Measurements from ENCODE around the gene FGF22.
"Not testable (repeated sequence)": the region's sequence is repeated elsewhere in the genome, so short reads cannot be mapped to it uniquely, and the experiment has no call there.

FGF22 gene

GRCh38 chr19:612941-613340 lies 26.7 kb upstream of the FGF22 start:
- no peak for TF ChIP-seq POLR2A (IDR thresholded peaks at IDR 0.05; ENCODE audit: low read depth, low read length)
- DNase-seq (ENCODE audit: insufficient read length, low spot score) (no peak), FAIRE-seq (no peak)

- no peak for TF ChIP-seq POLR2A (IDR thresholded peaks at IDR 0.05; ENCODE audit: low read depth, low read length)
- FAIRE-seq (no peak), DNase-seq (ENCODE audit: insufficient read length, low spot score) (no peak)
These were observed 25.7 kb upstream of the FGF22 start for GRCh38 chr19:613732-614567.

GRCh38 chr19:615619-616018 lies 24.1 kb upstream of the FGF22 start:
- TF ChIP-seq POLR2A (IDR thresholded peaks at IDR 0.05; ENCODE audit: low read depth, low read length): no peak
- DNase-seq (ENCODE audit: insufficient read length, low spot score): no peak
- no peak for FAIRE-seq

GRCh38 chr19:616062-616700 lies 23.5 kb upstream of the FGF22 start:
- DNase-seq (ENCODE audit: insufficient read length, low spot score) (no peak), FAIRE-seq (no peak)
- no peak for TF ChIP-seq POLR2A (IDR thresholded peaks at IDR 0.05; ENCODE audit: low read depth, low read length)

GRCh38 chr19:616747-617526 lies 22.7 kb upstream of the FGF22 start:
- no peak for FAIRE-seq
- no peak for TF ChIP-seq POLR2A (IDR thresholded peaks at IDR 0.05; ENCODE audit: low read depth, low read length)

GRCh38 chr19:617551-618246 lies 22.0 kb upstream of the FGF22 start:
- TF ChIP-seq POLR2A (IDR thresholded peaks at IDR 0.05; ENCODE audit: low read depth, low read length): no peak
- no peak for DNase-seq (ENCODE audit: insufficient read length, low spot score)
- FAIRE-seq: no peak

More at GRCh38 chr19:616747-617526, 22.7 kb upstream of the FGF22 start:
- DNase-seq (ENCODE audit: insufficient read length, low spot score): no peak

GRCh38 chr19:618247-618619 lies 21.4 kb upstream of the FGF22 start:
- no peak for TF ChIP-seq POLR2A (IDR thresholded peaks at IDR 0.05; ENCODE audit: low read depth, low read length)
- FAIRE-seq (no peak), DNase-seq (ENCODE audit: insufficient read length, low spot score) (no peak)

- TF ChIP-seq POLR2A (IDR thresholded peaks at IDR 0.05; ENCODE audit: low read depth, low read length): no peak
- no peak for DNase-seq (ENCODE audit: insufficient read length, low spot score)
These were observed 20.9 kb upstream of the FGF22 start for GRCh38 chr19:618674-619285.

GRCh38 chr19:619286-620002 lies 20.2 kb upstream of the FGF22 start:
- no peak for FAIRE-seq

More at GRCh38 chr19:618674-619285, 20.9 kb upstream of the FGF22 start:
- FAIRE-seq: no peak

GRCh38 chr19:620166-620862 lies 19.4 kb upstream of the FGF22 start:
- FAIRE-seq: no peak
- TF ChIP-seq POLR2A (IDR thresholded peaks at IDR 0.05; ENCODE audit: low read depth, low read length): no peak
- DNase-seq (ENCODE audit: insufficient read length, low spot score): no peak

More at GRCh38 chr19:619286-620002, 20.2 kb upstream of the FGF22 start:
- no peak for TF ChIP-seq POLR2A (IDR thresholded peaks at IDR 0.05; ENCODE audit: low read depth, low read length)
- no peak for DNase-seq (ENCODE audit: insufficient read length, low spot score)

- not testable (repeated sequence) for DNase-seq (ENCODE audit: insufficient read length, low spot score); FAIRE-seq
These were observed 18.5 kb upstream of the FGF22 start for GRCh38 chr19:621191-621590.

GRCh38 chr19:621819-622218 lies 17.9 kb upstream of the FGF22 start:
- no peak for TF ChIP-seq POLR2A (IDR thresholded peaks at IDR 0.05; ENCODE audit: low read depth, low read length)
- no peak for FAIRE-seq
- no peak for DNase-seq (ENCODE audit: insufficient read length, low spot score)
